H1 (cell line): ENCODE results near the gene CDH15. TPM values are rescaled to one million over a fixed set of nuclear protein-coding genes. Genes with fewer than 3 reads are reported as not detected.

Source experiments
- CTCF ChIA-PET: fragments of 300-600 bp; sonication (Branson Sonifier 250); formaldehyde crosslinking; loops from one replicate; lab custom pipeline; 2021; ENCODE audit not compliant: partially characterized antibody; lab: Charles Lee
- POLR2A ChIA-PET: fragments of 300-600 bp; sonication (Branson Sonifier 250); formaldehyde crosslinking; loops from one replicate; lab custom pipeline; 2021; ENCODE audit warnings: inconsistent platforms; ENCODE audit not compliant: partially characterized antibody; lab: Charles Lee
- DNase-seq, 2 experiments: peaks; one replicate each; pipeline versions ENCODE4 v3.0.0 to v3.0.0-alpha.2; 2010 to 2022; ENCODE audit warnings: low spot score in 2 of 2, low read depth in 1 of 2, mixed read lengths in 1 of 2
- FAIRE-seq: peaks from 2 replicates; lab custom pipeline; 2011; peaks lifted over from hg19 to GRCh38; lab: Jason Lieb, UNC
- H2AFZ ChIP-seq: 2 replicates; pipeline ENCODE4 v1.8.1; 2012; ENCODE audit warnings: low read length, inconsistent platforms
- H2AK5ac ChIP-seq: 2 replicates; pipeline ENCODE4 v1.6.1; 2013; ENCODE audit warnings: low read depth, low read length
- H2BK120ac ChIP-seq: replicated peaks from 2 replicates; pipeline ENCODE3; 2013; ENCODE audit warnings: low read depth, low read length, inconsistent platforms
- H2BK12ac ChIP-seq: 2 replicates; pipeline ENCODE4 v1.6.1; 2013; ENCODE audit warnings: low read depth, low read length
- H2BK15ac ChIP-seq: 2 replicates; pipeline ENCODE4 v1.6.1; 2013; ENCODE audit warnings: low read length
- H2BK20ac ChIP-seq: 2 replicates; pipeline ENCODE4 v1.6.1; 2013; ENCODE audit warnings: low read length
- H2BK5ac ChIP-seq: 2 replicates; pipeline ENCODE4 v1.6.1; 2013; ENCODE audit warnings: low read depth, low read length
- H3K14ac ChIP-seq: 2 replicates; pipeline ENCODE4 v1.6.1; 2013; ENCODE audit warnings: inconsistent platforms; ENCODE audit not compliant: insufficient read length
- H3K18ac ChIP-seq: 2 replicates; pipeline ENCODE4 v1.6.1; 2013; ENCODE audit warnings: low read length; ENCODE audit errors: extremely low read depth
- H3K23ac ChIP-seq: 2 replicates; pipeline ENCODE4 v1.6.1; 2013; ENCODE audit warnings: inconsistent platforms; ENCODE audit not compliant: insufficient read length
- H3K23me2 ChIP-seq: 2 replicates; pipeline ENCODE4 v1.6.1; 2013; ENCODE audit warnings: low read depth, low read length
- H3K27ac ChIP-seq: 2 replicates; pipeline ENCODE4 v1.6.1; 2011; ENCODE audit warnings: low read depth, low read length, inconsistent platforms
- H3K27me3 ChIP-seq, 4 experiments: replicated peaks in 1 of 4; 1 replicate in 1 of 4; 2 replicates in 3 of 4; pipeline versions ENCODE4 v1.6.1 to v1.8.1; 2011 to 2013; ENCODE audit warnings: low read length in 3 of 4, mild to moderate bottlenecking in 3 of 4, inconsistent platforms in 2 of 4, mixed read lengths in 2 of 4, moderate library complexity in 1 of 4; ENCODE audit not compliant: control insufficient read depth in 3 of 4, insufficient read depth in 3 of 4; ENCODE audit errors: extremely low read depth in 1 of 4
- H3K36me3 ChIP-seq, 4 experiments: 2 replicates each; pipeline versions ENCODE4 v1.6.1 to v1.8.1; 2011 to 2013; ENCODE audit warnings: mild to moderate bottlenecking in 4 of 4, low read length in 3 of 4, moderate library complexity in 2 of 4, control low read depth in 1 of 4, inconsistent platforms in 1 of 4; ENCODE audit not compliant: insufficient read depth in 4 of 4, control insufficient read depth in 2 of 4
- H3K4ac ChIP-seq: replicated peaks from 2 replicates; pipeline ENCODE3; 2013; ENCODE audit warnings: low read length, low read depth, mixed read lengths, inconsistent platforms; ENCODE audit not compliant: insufficient read length
- H3K4me1 ChIP-seq, 4 experiments: replicated peaks in 1 of 4; 1 replicate in 1 of 4; 2 replicates in 3 of 4; pipeline versions ENCODE4 v1.6.1 to v1.8.1; 2011 to 2013; ENCODE audit warnings: low read length in 3 of 4, inconsistent platforms in 2 of 4, mixed read lengths in 1 of 4; ENCODE audit not compliant: insufficient read depth in 4 of 4, control insufficient read depth in 3 of 4
- H3K4me2 ChIP-seq, 2 experiments: 2 replicates each; pipeline versions ENCODE4 v1.6.1 to v1.8.1; 2011 to 2013; ENCODE audit warnings: low read depth in 2 of 2, low read length in 2 of 2, control low read depth in 1 of 2, inconsistent platforms in 1 of 2, mild to moderate bottlenecking in 1 of 2; ENCODE audit not compliant: insufficient read depth in 1 of 2
- H3K4me3 ChIP-seq, 4 experiments: fragments of 200-600, 300-600 bp in 1 of 4; sonication (generic), shearing (Covaris generic), sonication (Bioruptor Twin) in 1 of 4; 2 replicates each; pipeline versions ENCODE4 v1.5.1 to v1.8.1; 2011 to 2016; ENCODE audit warnings: low read length in 4 of 4, low read depth in 3 of 4, control low read depth in 2 of 4, inconsistent platforms in 2 of 4, mild to moderate bottlenecking in 2 of 4, mixed read lengths in 1 of 4, moderate library complexity in 1 of 4; ENCODE audit not compliant: insufficient read depth in 2 of 4; ENCODE audit errors: extremely low read depth in 1 of 4
- H3K56ac ChIP-seq: replicated peaks from 2 replicates; pipeline ENCODE3; 2013; ENCODE audit warnings: low read depth, mild to moderate bottlenecking, mixed read lengths, low read length, inconsistent platforms; ENCODE audit not compliant: insufficient read length
- H3K79me1 ChIP-seq: 2 replicates; pipeline ENCODE4 v1.6.1; 2013; ENCODE audit warnings: low read depth, low read length, control low read depth
- H3K79me2 ChIP-seq, 2 experiments: 2 replicates each; pipeline versions ENCODE4 v1.6.1 to v1.8.1; 2012 to 2013; ENCODE audit warnings: low read length in 2 of 2, mild to moderate bottlenecking in 2 of 2, inconsistent platforms in 1 of 2; ENCODE audit not compliant: insufficient read depth in 2 of 2, control insufficient read depth in 1 of 2
- H3K9ac ChIP-seq, 4 experiments: replicated peaks in 1 of 4; 1 replicate in 1 of 4; 2 replicates in 3 of 4; pipeline versions ENCODE4 v1.6.1 to v1.8.1; 2011 to 2013; ENCODE audit warnings: low read depth in 3 of 4, low read length in 3 of 4, control low read depth in 2 of 4, mild to moderate bottlenecking in 2 of 4, moderate library complexity in 2 of 4, inconsistent platforms in 1 of 4; ENCODE audit errors: extremely low read depth in 1 of 4
- H3K9me3 ChIP-seq, 2 experiments: 2 replicates each; pipeline versions ENCODE4 v1.6.1 to v1.8.1; 2012 to 2013; ENCODE audit warnings: mild to moderate bottlenecking in 2 of 2, moderate library complexity in 2 of 2, control low read depth in 1 of 2, inconsistent platforms in 1 of 2, low read depth in 1 of 2, low read length in 1 of 2, mixed read lengths in 1 of 2; ENCODE audit not compliant: insufficient read depth in 2 of 2
- H4K20me1 ChIP-seq, 2 experiments: replicated peaks in 1 of 2; 2 replicates each; pipeline versions ENCODE3 to v1.8.1; 2011 to 2013; ENCODE audit warnings: inconsistent platforms in 2 of 2, low read length in 2 of 2, mild to moderate bottlenecking in 1 of 2; ENCODE audit not compliant: insufficient read depth in 2 of 2, control insufficient read depth in 1 of 2
- H4K5ac ChIP-seq: 2 replicates; pipeline ENCODE4 v1.6.1; 2013; ENCODE audit warnings: low read length, low read depth, mixed read lengths, inconsistent platforms; ENCODE audit not compliant: insufficient read length
- H4K8ac ChIP-seq: 2 replicates; pipeline ENCODE4 v1.8.0; 2013; ENCODE audit warnings: mild to moderate bottlenecking, moderate library complexity, low read length, inconsistent platforms; ENCODE audit not compliant: insufficient read depth; ENCODE audit errors: extremely low read depth
- H4K91ac ChIP-seq: replicated peaks from 2 replicates; pipeline ENCODE3; 2013; ENCODE audit warnings: low read length, mixed read lengths, inconsistent platforms; ENCODE audit not compliant: insufficient read length
- FOSL1 ChIP-seq: IDR thresholded peaks from 2 replicates; pipeline ENCODE4 v1.6.1; 2011; ENCODE audit warnings: mild to moderate bottlenecking, low read depth, low read length, moderate library complexity; ENCODE audit not compliant: insufficient read depth
- NANOG ChIP-seq: IDR thresholded peaks from 2 replicates; pipeline ENCODE4 v1.6.1; 2011; ENCODE audit warnings: low read length, low read depth, mild to moderate bottlenecking, inconsistent platforms; ENCODE audit not compliant: insufficient read depth, poor library complexity, severe bottlenecking
- PHF8 ChIP-seq: fragments of 200-600 bp; sonication (generic); conservative IDR thresholded peaks from 2 replicates; pipeline ENCODE4 v1.7.1; 2012; ENCODE audit warnings: low read depth, mild to moderate bottlenecking, inconsistent platforms, low read length, moderate library complexity
- POLR2A ChIP-seq, 2 experiments: IDR thresholded peaks; 1 replicate in 1 of 2; 2 replicates in 1 of 2; pipeline ENCODE4 v1.6.1; 2011; ENCODE audit warnings: low read depth in 2 of 2, low read length in 2 of 2, mild to moderate bottlenecking in 2 of 2; ENCODE audit errors: control extremely low read depth in 1 of 2
- WGBS, 2 experiments: shearing (Covaris generic) in 1 of 2; methylation state at CpG; one replicate each; pipeline versions ENCODE4 v1.1.6 to v1.1.7; 2013 to 2015; ENCODE audit warnings: low lambda C conversion rate in 2 of 2, mixed read lengths in 2 of 2, inconsistent platforms in 1 of 2, low coverage in 1 of 2, missing lambda C conversion rate in 1 of 2; ENCODE audit not compliant: insufficient replicate concordance in 2 of 2, insufficient coverage in 1 of 2, insufficient read length in 1 of 2; ENCODE audit errors: extremely low coverage in 1 of 2, missing lambda C conversion rate in 1 of 2; 5-methylcytosine and 5-hydroxymethylcytosine counted together
- polyA plus RNA-seq, 7 experiments: library from polyadenylated mRNA; depleted of rRNA in 3 of 7; stranded (reverse) in 5 of 7; unstranded in 2 of 7; fragments of >200 nt in 5 of 7; fragments of 200-250 nt in 2 of 7; gene quantifications; 1 replicate in 5 of 7; 2 replicates in 1 of 7; 4 replicates in 1 of 7; pipeline versions ENCODE4 v1.2.1 to v1.2.3, GENCODE V29; 2011 to 2013; ENCODE audit warnings: missing spikeins in 2 of 7, mixed read lengths in 2 of 7
- total RNA-seq: library from RNA; stranded (reverse); fragmentation: NEBNext Ultra II Directional; extraction: Animal tissue kit (Norgen Biotek cat#: 25700); gene quantifications from 2 replicates; pipeline ENCODE4 v1.2.1, GENCODE V29; 2021

CDH15 gene
- total and polyA plus RNA-seq, 2 of the 8 experiments (the other 6 are each of a cell fraction or from before 2014, with no cell fraction given), result 0.50 to 0.82 TPM

DNA sequence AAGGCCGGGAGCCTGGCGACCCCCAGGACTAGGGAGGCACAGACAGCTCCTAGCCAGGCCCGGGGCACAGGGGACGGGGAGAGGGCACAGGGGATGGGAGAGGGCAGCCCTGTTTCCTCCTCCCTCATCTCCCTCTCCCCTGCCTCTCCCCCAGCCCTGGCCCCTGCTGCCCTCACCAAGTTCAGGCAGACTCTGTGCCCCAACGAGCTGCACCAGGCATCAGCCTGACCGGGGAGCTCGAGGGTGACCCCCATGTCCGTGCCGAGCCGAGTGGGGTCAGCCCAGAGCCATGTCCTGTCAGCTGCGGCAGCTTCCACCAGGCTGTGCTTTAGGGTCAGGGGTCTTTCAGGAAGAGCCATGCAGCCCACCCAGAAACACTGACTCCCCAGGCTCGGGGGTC lies 6.0 kb downstream of the CDH15 start:
- no peak for FAIRE-seq
- no peaks in the 10 kb centered on the region for H3K36me3 ChIP-seq

More for the DNA sequence above, 6.0 kb downstream of the CDH15 start:
- Histone ChIP-seq H2BK120ac (no peak overlapping the region), H3K79me1 (no peaks in the 10 kb centered on the region), H3K79me2 (no peaks in the 10 kb centered on the region), H4K8ac (no peak overlapping the region), H4K20me1 (no peaks in the 10 kb centered on the region), H2BK15ac (no peak overlapping the region), H2BK12ac (no peak overlapping the region), H3K4ac (no peak overlapping the region), H3K56ac (no peak overlapping the region), H3K23me2 (no peaks in the 10 kb centered on the region), H3K14ac (no peak overlapping the region), H3K27me3 (peaks cover 0 to 2% (median under 1%) of the 10 kb centered on the region in 4 experiments; a peak in 3 of 7 replicates), H2BK5ac (no peak overlapping the region), H2AFZ (no peak overlapping the region), H2BK20ac (no peak overlapping the region), H4K91ac (no peak overlapping the region), H3K23ac (no peak overlapping the region), H3K4me2 (no peak overlapping the region), H4K5ac (no peak overlapping the region), H3K18ac (no peak overlapping the region), H3K9ac (no peak overlapping the region), H3K4me3 (no peak overlapping the region), H3K4me1 (peaks cover 0 to 16% (median 9%) of the 10 kb centered on the region in 4 experiments; a peak in 6 of 7 replicates), H3K27ac (no peak overlapping the region), H2AK5ac (no peak overlapping the region), H3K9me3 (no peaks in the 10 kb centered on the region)
- ChIA-PET CTCF (interaction anchor here (1.2 to 3.0 kb wide), 4 partner anchors 8 to 40 kb away, joined by 4 to 11 read pairs (median 4); partner anchors contain the start of genes SLC22A31 and ZNF778), POLR2A (interaction anchor here (0.6 to 1.4 kb wide), 3 partner anchors 10 to 393 kb away, joined by 3 to 5 read pairs (median 3); no protein-coding TSS in a partner anchor)
- whole genome bisulfite sequencing, 2 experiments, result 95% methylated on average over 7 of the region's 12 CpGs; no CpG with 5 or more reads in 1 of the 2 experiments
- DNase-seq, result no peak
- TF ChIP-seq POLR2A (IDR thresholded peaks at IDR 0.05; ENCODE audit: control extremely low read depth in 1 of 2, low read depth in 2 of 2, low read length in 2 of 2) (no peak), FOSL1 (no peak), NANOG (no peak), PHF8 (no peak)
